OCI-LY3 (cell line): ENCODE results near the gene CREB5.

Experiments
- EZH2phosphoT487 ChIP-seq: fragments of 200-600 bp; shearing (Covaris generic); IDR thresholded peaks from 2 replicates; pipeline ENCODE4 v1.6.1; 2018; ENCODE audit warnings: antibody characterized with exemption, mixed run types, low read depth
- TF ChIP-seq, protein P1 (sequence below): fragments of 200-600, 300-600 bp; sonication (generic); IDR thresholded peaks from 2 replicates; pipeline ENCODE4 v1.5.1; 2014; ENCODE audit warnings: antibody characterized with exemption, low read length, low read depth

DNA sequence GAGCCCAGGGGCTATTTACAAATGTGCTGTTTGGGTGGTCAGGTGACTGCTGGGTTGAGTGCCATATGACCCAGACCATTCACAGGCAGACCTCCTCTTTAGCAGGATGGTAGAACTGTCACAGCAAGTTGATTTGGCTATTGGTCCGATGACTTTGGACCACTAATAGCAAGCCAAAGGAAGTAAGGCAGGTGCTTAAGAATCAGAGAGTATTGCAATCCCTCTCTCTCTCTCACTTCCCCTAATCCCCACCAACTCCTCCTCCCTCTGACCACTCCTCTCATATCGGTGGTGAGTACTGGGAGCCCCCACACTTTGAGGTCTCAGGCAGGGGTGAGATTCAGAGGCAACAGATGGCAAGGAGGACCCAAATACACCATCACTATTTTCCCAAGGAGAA is 380.5 kb downstream of the CREB5 start:
- TF ChIP-seq, protein P1, sequence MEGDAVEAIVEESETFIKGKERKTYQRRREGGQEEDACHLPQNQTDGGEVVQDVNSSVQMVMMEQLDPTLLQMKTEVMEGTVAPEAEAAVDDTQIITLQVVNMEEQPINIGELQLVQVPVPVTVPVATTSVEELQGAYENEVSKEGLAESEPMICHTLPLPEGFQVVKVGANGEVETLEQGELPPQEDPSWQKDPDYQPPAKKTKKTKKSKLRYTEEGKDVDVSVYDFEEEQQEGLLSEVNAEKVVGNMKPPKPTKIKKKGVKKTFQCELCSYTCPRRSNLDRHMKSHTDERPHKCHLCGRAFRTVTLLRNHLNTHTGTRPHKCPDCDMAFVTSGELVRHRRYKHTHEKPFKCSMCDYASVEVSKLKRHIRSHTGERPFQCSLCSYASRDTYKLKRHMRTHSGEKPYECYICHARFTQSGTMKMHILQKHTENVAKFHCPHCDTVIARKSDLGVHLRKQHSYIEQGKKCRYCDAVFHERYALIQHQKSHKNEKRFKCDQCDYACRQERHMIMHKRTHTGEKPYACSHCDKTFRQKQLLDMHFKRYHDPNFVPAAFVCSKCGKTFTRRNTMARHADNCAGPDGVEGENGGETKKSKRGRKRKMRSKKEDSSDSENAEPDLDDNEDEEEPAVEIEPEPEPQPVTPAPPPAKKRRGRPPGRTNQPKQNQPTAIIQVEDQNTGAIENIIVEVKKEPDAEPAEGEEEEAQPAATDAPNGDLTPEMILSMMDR = no peak
- no peak for TF ChIP-seq EZH2phosphoT487
